Measurements from ENCODE around the gene PRKAB2.
"Not testable (repeated sequence)": the region's sequence is repeated elsewhere in the genome, so short reads cannot be mapped to it uniquely, and the experiment has no call there.

Gene PRKAB2

DNA sequence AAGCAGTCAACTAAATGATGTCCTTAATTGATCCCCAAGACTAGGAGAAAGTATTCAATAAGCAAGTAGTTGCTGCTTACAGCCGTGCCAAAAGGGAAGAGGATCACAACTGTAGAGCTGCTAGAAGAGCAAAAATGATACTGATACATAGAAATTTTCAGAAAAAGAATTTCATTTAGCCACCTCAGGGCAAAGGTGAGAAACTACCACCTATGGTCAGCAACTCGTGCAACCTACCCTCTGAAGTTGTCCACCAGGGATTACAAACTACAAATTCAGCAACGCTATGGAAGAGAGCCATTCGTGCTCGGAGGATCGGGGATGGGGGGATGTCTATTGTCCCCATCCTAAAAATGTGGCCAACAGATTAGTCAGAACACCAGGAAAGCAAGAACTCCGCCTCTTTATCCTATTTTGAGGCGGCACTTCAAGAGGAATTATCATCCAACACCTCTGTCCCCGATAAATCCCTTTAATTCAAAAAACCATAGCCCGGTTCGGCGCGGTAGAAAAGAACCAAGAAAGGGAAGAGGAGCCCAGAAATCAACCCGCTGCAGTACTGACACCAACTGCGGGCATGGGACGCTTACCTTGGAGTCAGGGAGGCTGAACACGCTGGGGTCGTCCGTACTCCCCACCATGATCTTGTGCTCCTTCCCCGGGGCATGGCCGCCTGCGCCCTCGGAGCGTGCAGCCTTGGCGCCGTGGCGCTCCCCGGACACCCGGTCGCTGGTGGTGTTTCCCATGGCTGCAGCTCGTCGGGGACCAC is 687 bp downstream of the PRKAB2 start:
- no peak for DNase-seq (ENCODE audit: low read depth in 2 of 2)

DNA sequence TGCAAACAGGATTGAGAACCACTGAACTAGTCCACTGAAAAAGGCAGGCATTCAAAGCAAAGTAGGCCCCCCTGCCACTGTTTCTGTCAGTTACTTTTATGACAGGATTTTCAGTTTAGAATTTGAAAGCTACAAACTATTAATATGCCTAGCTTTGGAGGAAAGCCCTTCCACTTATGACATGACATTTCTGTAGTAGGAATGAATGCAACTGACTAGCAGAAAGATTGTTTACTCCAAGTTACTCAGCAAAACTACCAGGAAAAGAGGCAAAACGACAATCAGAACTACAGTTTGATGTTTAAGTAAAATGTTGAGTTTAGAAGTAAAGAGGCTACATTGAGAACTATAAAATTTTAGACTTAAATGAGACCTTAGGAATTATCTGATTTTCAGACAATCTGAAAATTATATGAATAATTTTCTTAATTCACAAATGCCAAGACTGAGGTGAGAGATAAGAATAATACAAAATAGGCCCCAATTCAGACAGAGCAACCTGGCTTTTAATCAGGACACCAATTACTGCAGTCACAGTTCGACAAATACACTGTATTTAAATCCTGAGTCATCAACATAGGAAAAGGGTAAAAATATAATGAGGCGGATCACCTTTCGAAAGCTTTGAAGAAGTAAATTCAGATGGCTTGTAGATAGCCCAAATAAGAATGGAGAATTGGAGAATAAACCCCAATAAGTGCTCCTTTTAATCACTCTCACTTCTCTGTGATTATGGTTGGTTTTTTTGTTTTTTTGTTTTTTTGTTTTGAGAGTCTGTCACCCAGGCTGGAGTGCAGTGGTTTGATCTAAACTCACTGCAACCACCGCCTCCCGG is 2.2 kb downstream of the PRKAB2 start:
- no peak for DNase-seq (ENCODE audit: low read depth in 2 of 2)

- no peak for DNase-seq (ENCODE audit: low read depth in 2 of 2)
These were observed 3.1 kb downstream of the PRKAB2 start for GRCh38 chr1:147169171-147169570.

DNA sequence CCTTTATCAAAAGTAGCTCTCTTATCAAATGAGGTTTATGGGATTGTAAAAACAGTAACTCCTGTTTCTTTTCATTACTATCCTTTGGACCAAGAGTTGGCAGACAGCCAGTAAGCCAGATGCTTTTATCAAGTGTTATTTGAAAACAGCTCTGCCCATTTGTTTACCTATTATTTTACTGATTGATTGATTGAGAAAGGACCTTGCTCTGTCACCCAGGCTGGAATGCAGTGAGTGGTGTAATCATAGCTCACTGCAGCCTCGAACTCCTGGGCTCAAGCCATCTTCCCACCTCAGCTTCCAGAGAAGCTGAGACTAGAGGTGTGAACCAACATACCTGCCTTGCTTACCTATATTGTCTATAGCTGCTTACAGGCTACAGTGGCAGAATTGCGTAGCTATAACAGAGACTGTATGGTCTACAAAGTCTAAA is 3.6 kb downstream of the PRKAB2 start:
- DNase-seq (ENCODE audit: low read depth in 2 of 2), result no peak

DNA sequence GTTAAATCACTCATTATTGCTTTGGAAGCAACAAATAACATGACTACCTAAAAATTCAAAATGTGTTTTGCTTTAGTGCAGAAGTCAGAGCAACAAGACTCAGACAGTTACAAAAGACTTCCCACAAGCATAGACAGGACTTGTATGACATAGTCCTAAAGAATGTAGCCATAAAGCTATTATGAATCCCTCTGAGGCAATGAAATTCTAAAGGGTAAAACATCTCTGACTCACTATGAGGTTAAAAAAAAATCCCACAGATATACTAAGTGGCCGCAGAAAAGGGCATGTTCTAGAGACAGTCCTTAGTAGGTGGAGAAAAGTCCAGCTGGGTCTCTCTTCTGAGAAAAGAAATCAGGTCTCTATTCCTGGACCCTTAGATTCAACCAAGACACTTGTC is 4.9 kb downstream of the PRKAB2 start:
- no peak for DNase-seq (ENCODE audit: low read depth in 2 of 2)

GRCh38 chr1:147163019-147163418 is 9.3 kb downstream of the PRKAB2 start:
- no peak for DNase-seq (ENCODE audit: low read depth in 2 of 2)

- no peak for DNase-seq (ENCODE audit: low read depth in 2 of 2)
These were observed 10.2 kb downstream of the PRKAB2 start for GRCh38 chr1:147162093-147162492.

- DNase-seq (ENCODE audit: low read depth in 2 of 2), result not testable (repeated sequence)
These were observed 15.2 kb downstream of the PRKAB2 start for GRCh38 chr1:147157116-147157515.

GRCh38 chr1:147156642-147157041 is 15.6 kb downstream of the PRKAB2 start:
- no peak for DNase-seq (ENCODE audit: low read depth in 2 of 2)

GRCh38 chr1:147152772-147153171 is 19.5 kb downstream of the PRKAB2 start:
- no peak for DNase-seq (ENCODE audit: low read depth in 2 of 2)

- no peak for DNase-seq (ENCODE audit: low read depth in 2 of 2)
These were observed 21.0 kb downstream of the PRKAB2 start for GRCh38 chr1:147151244-147151643.

GRCh38 chr1:147142886-147143285 is 29.4 kb downstream of the PRKAB2 start:
- no peak for DNase-seq (ENCODE audit: low read depth in 2 of 2)

DNA sequence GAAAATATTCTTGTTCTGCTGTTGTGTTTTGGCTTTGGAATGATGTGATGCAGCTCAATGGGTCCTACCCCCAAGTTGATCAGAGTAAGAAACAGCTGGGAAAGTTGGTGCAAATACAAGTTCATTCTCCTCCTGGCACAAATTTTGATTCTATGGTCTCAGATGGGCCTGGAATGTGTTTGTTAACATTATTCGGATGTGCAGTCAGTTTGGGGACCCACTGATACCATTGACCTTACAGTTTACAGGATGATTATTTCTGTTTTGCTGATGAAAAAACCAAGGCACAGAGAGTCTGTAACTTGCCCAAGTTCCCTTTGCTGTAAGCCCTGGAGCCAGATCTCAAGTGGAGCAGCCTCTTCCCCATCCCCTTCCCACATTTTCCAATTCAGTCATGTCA is 41.5 kb downstream of the PRKAB2 start:
- not testable (repeated sequence) for DNase-seq (ENCODE audit: low read depth in 2 of 2)

DNA sequence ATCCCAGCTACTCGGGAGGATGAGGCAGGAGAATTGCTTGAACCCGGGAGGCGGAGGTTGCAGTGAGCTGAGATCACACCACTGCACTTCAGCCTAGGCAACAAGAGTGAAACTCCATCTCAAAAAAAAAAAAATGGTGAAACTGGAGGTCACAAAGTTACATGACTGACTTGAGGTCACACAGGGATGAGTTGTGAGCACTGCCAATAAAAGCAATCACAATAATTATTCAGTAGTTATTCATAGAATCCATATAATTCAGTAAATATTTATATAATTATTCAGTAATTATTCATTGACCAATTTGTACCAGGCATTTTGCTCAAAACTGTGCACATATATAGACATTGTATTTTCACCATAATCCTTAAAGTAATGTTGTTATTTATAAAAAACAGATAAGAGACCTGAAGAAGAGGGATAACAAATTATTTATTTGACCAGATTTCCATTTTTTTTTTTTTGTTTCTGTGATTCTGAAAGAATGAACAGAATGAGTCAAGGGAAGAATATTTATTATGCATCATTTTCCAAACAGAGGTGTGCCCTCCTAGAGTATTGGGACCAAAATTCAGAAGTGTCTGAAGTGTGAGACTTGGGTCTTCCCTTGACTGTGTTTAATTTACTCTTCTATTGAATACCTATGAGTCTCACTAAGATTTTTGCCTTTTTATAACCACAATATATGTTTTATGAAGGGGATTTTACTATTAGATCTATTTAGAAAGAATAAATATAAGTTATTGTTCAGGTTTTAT is 43.0 kb downstream of the PRKAB2 start:
- DNase-seq (ENCODE audit: low read depth in 2 of 2), result no peak

DNA sequence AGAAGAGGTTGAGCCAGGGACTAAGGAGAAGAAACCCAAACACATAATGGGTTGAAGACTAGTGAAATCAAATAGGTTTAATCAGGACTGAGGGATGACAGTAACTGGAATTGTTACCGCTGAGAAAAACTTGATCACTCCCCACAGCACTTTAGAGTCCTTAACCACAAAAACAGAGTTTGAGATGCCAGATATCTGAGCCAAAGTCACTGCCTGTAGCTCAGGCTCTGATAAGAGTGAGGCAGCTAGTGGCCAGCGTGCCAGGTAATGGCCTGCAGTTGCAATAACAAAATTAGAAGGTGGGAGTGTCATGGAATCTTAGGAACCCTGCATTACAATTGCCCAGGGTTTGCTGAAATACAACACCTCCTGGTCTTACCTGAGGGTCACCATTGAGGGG is 48.0 kb downstream of the PRKAB2 start:
- DNase-seq (ENCODE audit: low read depth in 2 of 2), result no peak

GRCh38 chr1:147117109-147117508 is 55.2 kb downstream of the PRKAB2 start:
- DNase-seq (ENCODE audit: low read depth in 2 of 2), result no peak

DNA sequence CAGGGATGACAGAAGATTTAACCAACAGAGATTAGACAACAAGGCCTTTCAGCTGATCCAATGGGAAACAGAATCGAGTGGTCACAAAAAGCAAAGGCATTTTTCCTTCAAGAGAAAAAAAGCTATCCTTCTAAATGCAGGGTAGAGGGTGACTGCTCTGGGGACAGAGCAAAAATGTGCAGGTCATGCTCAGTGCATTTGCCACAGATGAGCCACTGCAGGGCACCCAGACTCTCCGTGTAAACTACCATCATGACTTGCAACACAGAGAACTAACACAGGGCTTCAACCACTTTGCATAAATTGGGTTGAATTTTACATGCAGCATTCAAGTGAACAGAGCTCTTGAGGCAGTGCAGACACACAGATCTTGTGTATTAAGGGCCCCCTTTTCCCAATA is 56.8 kb downstream of the PRKAB2 start:
- DNase-seq (ENCODE audit: low read depth in 2 of 2), result no peak

DNA sequence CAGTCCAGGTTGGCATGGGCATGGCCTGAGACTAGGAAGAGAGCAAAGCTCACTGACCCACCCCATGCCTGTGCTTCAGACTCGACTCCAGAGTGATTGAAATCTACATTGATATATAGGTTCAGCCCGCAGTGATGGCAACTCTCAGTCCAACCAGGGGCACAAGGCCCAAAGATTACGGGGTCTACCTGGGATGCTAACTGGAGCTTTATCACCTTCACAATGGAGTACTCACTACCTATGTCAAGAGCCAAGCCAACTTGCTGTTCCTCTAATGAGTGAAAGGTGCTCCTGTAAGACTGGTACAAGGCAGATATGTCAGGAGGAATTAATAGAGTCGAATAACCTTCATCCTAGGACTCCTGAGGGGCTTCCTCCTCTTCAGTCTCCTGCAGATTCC is 57.2 kb downstream of the PRKAB2 start:
- not testable (repeated sequence) for DNase-seq (ENCODE audit: low read depth in 2 of 2)

DNA sequence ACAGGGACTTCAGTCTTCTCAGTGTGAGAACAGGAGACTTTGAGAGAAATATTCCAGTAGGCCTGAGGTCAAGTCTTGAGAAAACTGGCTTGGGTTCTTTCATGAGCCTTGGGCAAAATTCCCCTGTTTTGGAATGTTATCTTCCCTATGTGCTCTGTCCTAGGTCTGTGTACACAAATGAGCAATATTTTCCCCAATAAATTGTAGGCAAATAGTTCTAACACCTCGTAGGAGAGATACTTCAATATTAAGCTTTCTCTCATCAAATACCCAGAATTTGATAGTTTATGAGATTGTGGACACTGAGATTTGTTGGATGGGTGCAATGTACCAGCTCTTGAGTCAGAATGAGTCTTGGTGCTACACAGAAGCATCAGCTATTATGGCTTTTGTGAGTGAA is 57.9 kb downstream of the PRKAB2 start:
- DNase-seq (ENCODE audit: low read depth in 2 of 2), result not testable (repeated sequence)

GRCh38 chr1:147111381-147112130 is 60.7 kb downstream of the PRKAB2 start:
- no peak for DNase-seq (ENCODE audit: low read depth in 2 of 2)

- no peak for DNase-seq (ENCODE audit: low read depth in 2 of 2)
These were observed 61.4 kb downstream of the PRKAB2 start for GRCh38 chr1:147110872-147111271.

- DNase-seq (ENCODE audit: low read depth in 2 of 2), result no peak
These were observed 61.8 kb downstream of the PRKAB2 start for GRCh38 chr1:147110434-147110833.
